Measurements from ENCODE around the gene PCBP3.

The PCBP3 gene

GRCh38 chr21:45952974-45953373 is 309.4 kb downstream of the PCBP3 start:
- Histone ChIP-seq H3K36me3 (no peaks in the 10 kb centered on the region), H3K4me1 (ENCODE audit: control insufficient read depth in 1 of 2, insufficient read depth in 1 of 2, low read depth in 1 of 2, low read length in 1 of 2) (no peaks in the 10 kb centered on the region)

GRCh38 chr21:45954261-45954660 is 310.7 kb downstream of the PCBP3 start:
- H3K4me3 ChIP-seq (ENCODE audit: low read depth in 1 of 2, low read length in 1 of 2): no peak overlapping the region
- H3K9me3 ChIP-seq: no peaks in the 10 kb centered on the region
- H3K4me1 ChIP-seq (ENCODE audit: control insufficient read depth in 1 of 2, insufficient read depth in 1 of 2, low read depth in 1 of 2, low read length in 1 of 2): no peaks in the 10 kb centered on the region
- no peak overlapping the region for H3K27ac ChIP-seq
- no peak for TF ChIP-seq CTCF (IDR thresholded peaks at IDR 0.05)
- H3K36me3 ChIP-seq: no peaks in the 10 kb centered on the region
- peaks cover 71% of the 10 kb centered on the region for H3K27me3 ChIP-seq

More at GRCh38 chr21:45952974-45953373, 309.4 kb downstream of the PCBP3 start:
- no peak for TF ChIP-seq CTCF (IDR thresholded peaks at IDR 0.05)
- no peak overlapping the region for H3K27ac ChIP-seq
- H3K4me3 ChIP-seq (ENCODE audit: low read depth in 1 of 2, low read length in 1 of 2): no peak overlapping the region
- H3K27me3 ChIP-seq: peaks cover 59% of the 10 kb centered on the region
- no peaks in the 10 kb centered on the region for H3K9me3 ChIP-seq

- H3K4me3 ChIP-seq (ENCODE audit: low read depth in 1 of 2, low read length in 1 of 2): no peak overlapping the region
Observed at GRCh38 chr21:45954921-45955320, 311.4 kb downstream of the PCBP3 start.

GRCh38 chr21:45957551-45957950 is 314.0 kb downstream of the PCBP3 start:
- H3K27ac ChIP-seq: no peak overlapping the region
- TF ChIP-seq CTCF (IDR thresholded peaks at IDR 0.05): no peak
- peaks cover 60% of the 10 kb centered on the region for H3K27me3 ChIP-seq
- H3K36me3 ChIP-seq: no peaks in the 10 kb centered on the region
- no peaks in the 10 kb centered on the region for H3K4me1 ChIP-seq (ENCODE audit: control insufficient read depth in 1 of 2, insufficient read depth in 1 of 2, low read depth in 1 of 2, low read length in 1 of 2)
- H3K9me3 ChIP-seq: no peaks in the 10 kb centered on the region
- H3K4me3 ChIP-seq (ENCODE audit: low read depth in 1 of 2, low read length in 1 of 2): no peak overlapping the region

More at GRCh38 chr21:45954921-45955320, 311.4 kb downstream of the PCBP3 start:
- Histone ChIP-seq H3K9me3 (no peaks in the 10 kb centered on the region), H3K27me3 (peaks cover 75% of the 10 kb centered on the region), H3K4me1 (ENCODE audit: control insufficient read depth in 1 of 2, insufficient read depth in 1 of 2, low read depth in 1 of 2, low read length in 1 of 2) (no peaks in the 10 kb centered on the region), H3K27ac (no peak overlapping the region), H3K36me3 (no peaks in the 10 kb centered on the region)
- TF ChIP-seq CTCF (IDR thresholded peaks at IDR 0.05): no peak

GRCh38 chr21:45957981-45958600 is 314.6 kb downstream of the PCBP3 start:
- H3K27ac ChIP-seq: no peak overlapping the region
- peaks cover 58% of the 10 kb centered on the region for H3K27me3 ChIP-seq
- H3K4me3 ChIP-seq (ENCODE audit: low read depth in 1 of 2, low read length in 1 of 2): no peak overlapping the region
- H3K9me3 ChIP-seq: no peaks in the 10 kb centered on the region
- no peaks in the 10 kb centered on the region for H3K4me1 ChIP-seq (ENCODE audit: control insufficient read depth in 1 of 2, insufficient read depth in 1 of 2, low read depth in 1 of 2, low read length in 1 of 2)
- H3K36me3 ChIP-seq: no peaks in the 10 kb centered on the region
- TF ChIP-seq CTCF (IDR thresholded peaks at IDR 0.05): no peak
